Fibroblast of lung (primary cell): ENCODE data around the gene ASIC1.

Experiments
- EZH2 ChIP-seq: IDR thresholded peaks from 2 replicates; pipeline ENCODE4 v1.5.1; 2012; ENCODE audit warnings: low read length, control low read depth, mild to moderate bottlenecking; ENCODE audit errors: missing control alignments
- TF ChIP-seq, protein P1 (sequence below), 2 donors: IDR thresholded peaks in 1 of 2; conservative IDR thresholded peaks in 1 of 2; 1 replicate in 1 of 2; 2 replicates in 1 of 2; pipeline ENCODE4 v1.5.1; 2011 to 2012; ENCODE audit warnings: low read length in 2 of 2, control low read depth in 1 of 2, inconsistent platforms in 1 of 2, low read depth in 1 of 2, mild to moderate bottlenecking in 1 of 2

DNA sequence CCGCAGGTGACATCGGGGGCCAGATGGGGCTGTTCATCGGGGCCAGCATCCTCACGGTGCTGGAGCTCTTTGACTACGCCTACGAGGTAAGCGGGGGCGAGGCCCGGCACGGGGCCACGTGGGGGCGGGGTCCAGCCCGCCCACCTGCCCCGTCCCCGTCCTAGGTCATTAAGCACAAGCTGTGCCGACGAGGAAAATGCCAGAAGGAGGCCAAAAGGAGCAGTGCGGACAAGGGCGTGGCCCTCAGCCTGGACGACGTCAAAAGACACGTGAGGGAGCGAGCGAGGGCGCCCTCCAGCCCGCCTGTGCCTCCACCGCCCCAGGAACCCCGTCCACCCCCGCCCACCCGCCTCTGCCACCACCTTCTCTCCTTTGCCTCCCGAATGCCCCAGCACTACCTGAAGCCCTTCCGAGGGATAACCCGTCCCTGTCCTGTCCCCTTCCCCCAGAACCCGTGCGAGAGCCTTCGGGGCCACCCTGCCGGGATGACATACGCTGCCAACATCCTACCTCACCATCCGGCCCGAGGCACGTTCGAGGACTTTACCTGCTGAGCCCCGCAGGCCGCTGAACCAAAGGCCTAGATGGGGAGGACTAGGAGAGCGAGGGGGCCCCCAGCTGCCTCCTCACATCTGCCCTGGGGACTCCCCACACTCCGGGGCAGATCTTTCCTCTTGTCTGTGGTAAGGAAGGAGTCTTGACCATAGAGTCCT lies 23.9 kb downstream of the ASIC1 start:
- TF ChIP-seq, protein P1, sequence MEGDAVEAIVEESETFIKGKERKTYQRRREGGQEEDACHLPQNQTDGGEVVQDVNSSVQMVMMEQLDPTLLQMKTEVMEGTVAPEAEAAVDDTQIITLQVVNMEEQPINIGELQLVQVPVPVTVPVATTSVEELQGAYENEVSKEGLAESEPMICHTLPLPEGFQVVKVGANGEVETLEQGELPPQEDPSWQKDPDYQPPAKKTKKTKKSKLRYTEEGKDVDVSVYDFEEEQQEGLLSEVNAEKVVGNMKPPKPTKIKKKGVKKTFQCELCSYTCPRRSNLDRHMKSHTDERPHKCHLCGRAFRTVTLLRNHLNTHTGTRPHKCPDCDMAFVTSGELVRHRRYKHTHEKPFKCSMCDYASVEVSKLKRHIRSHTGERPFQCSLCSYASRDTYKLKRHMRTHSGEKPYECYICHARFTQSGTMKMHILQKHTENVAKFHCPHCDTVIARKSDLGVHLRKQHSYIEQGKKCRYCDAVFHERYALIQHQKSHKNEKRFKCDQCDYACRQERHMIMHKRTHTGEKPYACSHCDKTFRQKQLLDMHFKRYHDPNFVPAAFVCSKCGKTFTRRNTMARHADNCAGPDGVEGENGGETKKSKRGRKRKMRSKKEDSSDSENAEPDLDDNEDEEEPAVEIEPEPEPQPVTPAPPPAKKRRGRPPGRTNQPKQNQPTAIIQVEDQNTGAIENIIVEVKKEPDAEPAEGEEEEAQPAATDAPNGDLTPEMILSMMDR (conservative IDR thresholded peaks at IDR 0.05 in 1 of 2, IDR thresholded peaks at IDR 0.05 in 1 of 2; ENCODE audit: low read depth in 1 of 2, low read length in 2 of 2), result no peak
- TF ChIP-seq EZH2, result no peak
